NCI-H2196 (cell line): ENCODE results near the gene FYB1.
A peak's percentile ranks its signal among the peaks of the same experiment; 100 is the strongest.
"Not testable (repeated sequence)": the region's sequence is repeated elsewhere in the genome, so short reads cannot be mapped to it uniquely, and the experiment has no call there.

Experiments
- DNase-seq: peaks from one replicate; lab custom pipeline; 2025; ENCODE audit not compliant: unreplicated experiment; lab: John Stamatoyannopoulos, UW

Gene FYB1

GRCh38 chr5:39231705-39232525 is 12.6 kb upstream of the FYB1 start:
- DNase-seq, result no peak

GRCh38 chr5:39228596-39228995 is 9.2 kb upstream of the FYB1 start:
- no peak for DNase-seq

- no peak for DNase-seq
These were observed 7.2 kb upstream of the FYB1 start for GRCh38 chr5:39226558-39226957.

- no peak for DNase-seq
These were observed 6.7 kb upstream of the FYB1 start for GRCh38 chr5:39226100-39226451.

- DNase-seq, result no peak
These were observed 6.2 kb upstream of the FYB1 start for GRCh38 chr5:39225405-39226099.

GRCh38 chr5:39224196-39224761 is 4.9 kb upstream of the FYB1 start:
- DNase-seq, result no peak

- no peak for DNase-seq
These were observed 4.3 kb upstream of the FYB1 start for GRCh38 chr5:39223565-39224156.

- not testable (repeated sequence) for DNase-seq
These were observed 2.3 kb upstream of the FYB1 start for GRCh38 chr5:39221671-39222070.

- no peak for DNase-seq
These were observed 1.1 kb upstream of the FYB1 start for GRCh38 chr5:39220280-39221030.

GRCh38 chr5:39218482-39219402 is 621 bp downstream of the FYB1 start:
- DNase-seq, result no peak

- DNase-seq, result peak; percentile 85
These were observed 1.7 kb downstream of the FYB1 start for GRCh38 chr5:39217365-39218281.

- DNase-seq, result no peak
These were observed 2.7 kb downstream of the FYB1 start for GRCh38 chr5:39216631-39217030.

GRCh38 chr5:39215857-39216256 is 3.5 kb downstream of the FYB1 start:
- DNase-seq, result no peak

GRCh38 chr5:39214912-39215709 is 4.3 kb downstream of the FYB1 start:
- DNase-seq, result no peak

- DNase-seq, result no peak
These were observed 5.7 kb downstream of the FYB1 start for GRCh38 chr5:39213447-39214207.

GRCh38 chr5:39211773-39212172 is 7.6 kb downstream of the FYB1 start:
- DNase-seq, result no peak

GRCh38 chr5:39209924-39210323 is 9.4 kb downstream of the FYB1 start:
- no peak for DNase-seq
